Uterus (tissue), 4 donors: Measurements from ENCODE around the gene DLG1. TPM values are rescaled to one million over a fixed set of nuclear protein-coding genes. Genes with fewer than 3 reads are reported as not detected.

ENCODE experiments used
- DNase-seq, 2 donors: peaks; one replicate each; pipeline ENCODE4 v3.0.0-alpha.2; 2019 to 2020
- H3K27ac ChIP-seq, 2 donors: fragments of 200-600 bp; sonication (generic); 1 replicate in 1 of 2; 2 replicates in 1 of 2; pipeline ENCODE4 v1.5.1; 2016 to 2018
- H3K27me3 ChIP-seq, 2 donors: fragments of 200-600 bp; sonication (generic); one replicate each; pipeline ENCODE4 v1.5.1; 2018 to 2019; ENCODE audit warnings: control low read depth in 1 of 2
- H3K36me3 ChIP-seq, 2 donors: fragments of 200-600 bp; sonication (generic); one replicate each; pipeline ENCODE4 v1.5.1; 2019; ENCODE audit warnings: control low read depth in 1 of 2
- H3K4me1 ChIP-seq, 2 donors: fragments of 200-600 bp; sonication (generic); one replicate each; pipeline ENCODE4 v1.5.1; 2018 to 2019; ENCODE audit warnings: control low read depth in 1 of 2
- H3K4me3 ChIP-seq, 2 donors: fragments of 200-600 bp; sonication (generic); 1 replicate in 1 of 2; 2 replicates in 1 of 2; pipeline ENCODE4 v1.5.1; 2018 to 2019; ENCODE audit warnings: mild to moderate bottlenecking in 1 of 2
- H3K9me3 ChIP-seq, 2 donors: fragments of 200-600 bp; sonication (generic); one replicate each; pipeline ENCODE4 v1.5.1; 2019; ENCODE audit warnings: control low read depth in 1 of 2
- CTCF ChIP-seq, 4 experiments: fragments of 200-600 bp in 2 of 4; fragments of 450-650 bp in 2 of 4; sonication (generic) in 2 of 4; IDR thresholded peaks; one replicate each; pipeline ENCODE4 v1.5.1; 2016 to 2019; ENCODE audit warnings: antibody characterized with exemption in 4 of 4, mild to moderate bottlenecking in 2 of 4, moderate library complexity in 1 of 4
- POLR2A ChIP-seq, 2 donors: fragments of 450-650 bp; IDR thresholded peaks; one replicate each; pipeline ENCODE4 v1.6.1; 2016; ENCODE audit warnings: antibody characterized with exemption in 2 of 2, mild to moderate bottlenecking in 1 of 2, moderate library complexity in 1 of 2
- intact Hi-C: fragments of 100-400 bp; cut with DNase I; formaldehyde crosslinking; loops from one replicate; pipeline ENCODE4 v1.15.1; 2023; ENCODE audit warnings: low total_unique reads
- total RNA-seq, 4 donors: library from RNA; depleted of rRNA in 3 of 4; stranded (reverse); fragments of >200 nt in 3 of 4; gene quantifications; one replicate each; pipeline versions ENCODE4 v1.1.0 to v1.2.4, GENCODE V29; 2014 to 2023
- donor health status: DM: yes; HTN: yes; CAD: no.

DLG1 gene
- total RNA-seq, 4 donors from 2014 or later: 24.1 to 139 (median 82.9) TPM

GRCh38 chr3:197029511-197030167, 268.8 kb downstream of the DLG1 start, which contains the start of gene MELTF:
MELTF (minus strand) TSS chr3:197029817; CDS start chr3:197029702, 115 bp downstream.
- H3K9me3 ChIP-seq: no peaks in the 10 kb centered on the region
- no peaks in the 10 kb centered on the region for H3K27me3 ChIP-seq
- peaks cover 0 to 6% of the 10 kb centered on the region in 2 donors for H3K4me1 ChIP-seq
- peak; percentile 72 for DNase-seq
- TF ChIP-seq POLR2A (IDR thresholded peaks at IDR 0.05): no peak
- TF ChIP-seq CTCF (IDR thresholded peaks at IDR 0.05): peak; percentile 35 to 85 (median 72)
- peak within 1 kb of the TSS; percentile 22 to 39 for H3K4me3 ChIP-seq
- no peaks in the 10 kb centered on the region for H3K36me3 ChIP-seq
- intact Hi-C loops: no loop called here
- peak within 1 kb of the TSS; percentile 81 to 90 for H3K27ac ChIP-seq

- DNase-seq: no peak
- TF ChIP-seq CTCF (IDR thresholded peaks at IDR 0.05) (no peak), POLR2A (IDR thresholded peaks at IDR 0.05) (no peak)
- Histone ChIP-seq H3K27me3 (no peaks in the 10 kb centered on the region), H3K4me3 (peak overlapping the region; percentile 22 to 39), H3K9me3 (no peaks in the 10 kb centered on the region), H3K36me3 (no peaks in the 10 kb centered on the region), H3K27ac (peak overlapping the region; percentile 81 to 90), H3K4me1 (peaks cover 0 to 6% of the 10 kb centered on the region in 2 donors)
- intact Hi-C loops: no loop called here
Measured at GRCh38 chr3:197028728-197029510, 269.5 kb downstream of the DLG1 start.

- peak overlapping the region; percentile 81 to 90 for H3K27ac ChIP-seq
- no peak for DNase-seq
- peak overlapping the region in 1 of 2 donors; percentile 22 for H3K4me3 ChIP-seq
Measured at GRCh38 chr3:197027896-197028727, 270.3 kb downstream of the DLG1 start.

GRCh38 chr3:197027151-197027895, 271.1 kb downstream of the DLG1 start:
- DNase-seq: no peak
- Histone ChIP-seq H3K4me3 (no peak overlapping the region), H3K36me3 (no peaks in the 10 kb centered on the region), H3K27ac (no peak overlapping the region), H3K9me3 (no peaks in the 10 kb centered on the region), H3K4me1 (peaks cover 0 to 6% of the 10 kb centered on the region in 2 donors), H3K27me3 (no peaks in the 10 kb centered on the region)
- peak in 1 of 2 donors; percentile 11 for TF ChIP-seq POLR2A (IDR thresholded peaks at IDR 0.05)
- no peak for TF ChIP-seq CTCF (IDR thresholded peaks at IDR 0.05)
- intact Hi-C loops: no loop called here

More at GRCh38 chr3:197027896-197028727, 270.3 kb downstream of the DLG1 start:
- TF ChIP-seq CTCF (IDR thresholded peaks at IDR 0.05): no peak
- TF ChIP-seq POLR2A (IDR thresholded peaks at IDR 0.05): no peak
- H3K9me3 ChIP-seq: no peaks in the 10 kb centered on the region
- no peaks in the 10 kb centered on the region for H3K27me3 ChIP-seq
- peaks cover 0 to 6% of the 10 kb centered on the region in 2 donors for H3K4me1 ChIP-seq
- H3K36me3 ChIP-seq: no peaks in the 10 kb centered on the region
- intact Hi-C loops: no loop called here
